Stimulated activated naive CD8-positive, alpha-beta T cell treated with anti-CD3 and anti-CD28 coated beads, Interleukin-15, amount 100 ng/mL, for 72 hours (primary cell): ENCODE measurements around the gene SNX20.

Experiments
- ATAC-seq: fragments of 150-1000 bp; cut with Tn5 transposase; 2 replicates; pipeline ENCODE4 v1.10.0; 2021; ENCODE audit warnings: mild to moderate bottlenecking, moderate library complexity
- DNase-seq, 2 donors: peaks; one replicate each; pipeline ENCODE4 v3.0.0; 2021 to 2022
- H3K27ac Mint-ChIP-seq, 2 donors: one replicate each; pipeline ENCODE4 v1.8.0; 2022; ENCODE audit warnings: mild to moderate bottlenecking in 2 of 2, mixed read lengths in 2 of 2, moderate library complexity in 2 of 2
- H3K27me3 Mint-ChIP-seq: one replicate; pipeline ENCODE4 v1.8.0; 2022; ENCODE audit warnings: mixed read lengths
- H3K4me1 Mint-ChIP-seq: one replicate; pipeline ENCODE4 v1.8.0; 2022; ENCODE audit warnings: mild to moderate bottlenecking, mixed read lengths
- H3K4me3 Mint-ChIP-seq, 2 donors: one replicate each; pipeline ENCODE4 v1.8.0; 2022; ENCODE audit warnings: mild to moderate bottlenecking in 2 of 2, mixed read lengths in 2 of 2, moderate library complexity in 1 of 2
- H3K9me3 Mint-ChIP-seq, 2 donors: one replicate each; pipeline ENCODE4 v1.8.0; 2022; ENCODE audit warnings: mixed read lengths in 2 of 2

The SNX20 gene

DNA sequence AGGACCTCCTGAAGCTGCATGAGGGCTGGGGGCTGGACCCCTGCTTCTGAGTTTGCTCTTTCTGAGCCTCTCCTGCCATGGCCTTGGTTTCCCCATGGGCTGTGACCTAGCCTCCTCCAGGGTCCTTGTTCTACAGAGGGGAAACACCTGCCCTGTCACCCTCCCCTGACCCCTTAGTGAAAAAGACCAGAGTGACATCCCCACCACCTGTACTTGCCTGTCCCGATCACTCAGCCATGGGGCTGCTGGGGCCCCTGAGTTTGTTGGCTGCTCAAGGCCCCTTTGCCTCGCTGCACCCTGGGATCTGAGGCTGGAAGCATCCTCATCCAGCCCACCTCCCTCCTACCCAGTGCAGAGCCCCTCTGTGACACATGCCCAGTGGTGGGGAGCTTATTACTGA, 13.1 kb upstream of the SNX20 start:
- peak overlapping the region; percentile 68 to 79 for H3K4me3 Mint-ChIP-seq
- no peak overlapping the region for H3K27ac Mint-ChIP-seq
- peaks cover 72% of the 10 kb centered on the region for H3K4me1 Mint-ChIP-seq
- peaks cover 26% of the 10 kb centered on the region for H3K27me3 Mint-ChIP-seq
- ATAC-seq: no peak
- no peak for DNase-seq
- H3K9me3 Mint-ChIP-seq: no peaks in the 10 kb centered on the region

DNA sequence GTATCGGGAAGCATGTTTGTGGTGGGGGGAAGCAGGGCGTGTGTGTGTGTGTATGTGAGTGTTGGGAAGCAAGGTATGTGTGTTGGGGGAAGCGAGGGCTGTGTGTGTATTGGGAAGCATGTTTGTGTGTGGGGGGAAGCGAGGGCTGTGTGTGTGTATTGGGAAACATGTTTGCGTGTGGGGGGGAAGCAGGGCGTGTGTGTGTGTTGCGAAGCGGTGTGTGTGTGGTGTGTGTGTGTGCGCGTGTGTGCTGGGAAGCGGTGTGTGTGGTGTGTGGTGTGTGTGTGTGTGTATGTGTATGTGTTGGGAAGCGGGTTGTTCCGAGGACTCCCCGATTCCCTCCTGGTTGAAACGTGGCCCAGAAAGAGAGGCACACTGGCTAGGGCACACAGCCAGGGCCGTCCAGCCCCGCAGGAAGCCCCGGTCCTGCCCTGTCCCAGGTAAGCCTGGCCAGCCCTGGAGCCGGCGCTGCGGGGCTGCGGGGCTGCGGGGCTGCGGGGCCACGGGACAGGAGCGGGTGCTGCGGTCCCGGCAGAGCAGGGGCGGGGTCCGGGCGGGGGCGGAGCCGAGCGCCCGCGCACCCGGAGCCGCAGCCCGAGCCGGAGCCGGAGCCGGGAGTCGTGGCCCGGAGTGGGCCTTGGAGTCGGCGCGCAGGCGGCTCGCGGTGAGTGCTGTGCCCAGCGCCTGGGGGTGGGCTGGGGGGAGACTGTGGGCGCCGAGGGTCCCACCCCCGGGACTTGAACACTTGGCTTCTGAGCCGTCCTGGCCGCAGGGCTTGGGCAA, 12.1 kb upstream of the SNX20 start, which contains the start of gene NOD2:
TSS of gene NOD2 (plus strand) at position 608 of the 783 bp plus-strand sequence. CDS start 5,890 bp downstream, outside the sequence.
- Mint-ChIP-seq H3K27me3 (peaks cover 26% of the 10 kb centered on the region), H3K27ac (peak within 1 kb of the TSS; percentile 8 to 38), H3K4me3 (peak within 1 kb of the TSS; percentile 68 to 79), H3K4me1 (peaks cover 67% of the 10 kb centered on the region), H3K9me3 (no peaks in the 10 kb centered on the region)
- DNase-seq (no peak), ATAC-seq (peak; percentile 61)

DNA sequence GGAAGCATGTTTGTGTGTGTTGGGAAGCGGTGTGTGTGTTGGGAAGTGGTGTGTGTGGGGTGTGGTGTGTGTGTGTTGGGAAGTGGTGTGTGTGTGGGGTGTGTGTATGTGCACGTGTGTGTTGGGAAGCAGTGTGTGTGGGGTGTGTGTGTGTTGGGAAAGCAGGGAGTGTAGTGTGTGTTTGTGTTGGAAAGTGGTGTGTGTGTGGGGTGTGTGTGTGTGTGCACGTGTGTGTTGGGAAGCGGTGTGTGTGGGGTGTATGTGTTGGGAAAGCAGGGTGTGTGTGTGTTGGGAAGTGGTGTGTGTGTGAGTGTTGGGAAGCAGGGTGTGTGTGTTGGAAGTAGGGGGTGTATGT, 11.5 kb upstream of the SNX20 start:
- Mint-ChIP-seq H3K4me1 (peaks cover 61% of the 10 kb centered on the region), H3K27me3 (peaks cover 26% of the 10 kb centered on the region), H3K9me3 (no peaks in the 10 kb centered on the region), H3K27ac (no peak overlapping the region), H3K4me3 (peak overlapping the region; percentile 64 to 65)
- ATAC-seq (no peak), DNase-seq (no peak)

DNA sequence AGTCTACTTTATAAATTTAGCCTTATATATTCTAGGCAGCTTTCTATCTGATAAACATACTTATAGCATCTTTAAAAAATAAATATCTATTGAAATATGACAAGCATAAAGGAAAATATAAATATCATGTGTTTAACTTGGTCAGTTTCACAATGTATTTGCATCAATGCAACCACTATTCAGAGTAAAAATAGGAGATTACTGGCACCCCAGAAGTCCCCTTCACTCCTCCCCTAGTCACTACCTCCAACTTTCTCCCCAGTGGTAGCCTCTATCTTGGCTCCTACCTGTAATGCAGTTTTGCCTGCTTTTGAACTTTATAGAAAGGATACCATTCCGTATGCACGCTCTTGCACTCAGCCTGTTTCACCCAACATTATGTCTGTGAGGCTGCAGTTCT, 9.1 kb upstream of the SNX20 start:
- H3K9me3 Mint-ChIP-seq: no peaks in the 10 kb centered on the region
- no peak overlapping the region for H3K4me3 Mint-ChIP-seq
- H3K4me1 Mint-ChIP-seq: peaks cover 45% of the 10 kb centered on the region
- peaks cover 26% of the 10 kb centered on the region for H3K27me3 Mint-ChIP-seq
- ATAC-seq: no peak
- DNase-seq: no peak
- no peak overlapping the region for H3K27ac Mint-ChIP-seq

DNA sequence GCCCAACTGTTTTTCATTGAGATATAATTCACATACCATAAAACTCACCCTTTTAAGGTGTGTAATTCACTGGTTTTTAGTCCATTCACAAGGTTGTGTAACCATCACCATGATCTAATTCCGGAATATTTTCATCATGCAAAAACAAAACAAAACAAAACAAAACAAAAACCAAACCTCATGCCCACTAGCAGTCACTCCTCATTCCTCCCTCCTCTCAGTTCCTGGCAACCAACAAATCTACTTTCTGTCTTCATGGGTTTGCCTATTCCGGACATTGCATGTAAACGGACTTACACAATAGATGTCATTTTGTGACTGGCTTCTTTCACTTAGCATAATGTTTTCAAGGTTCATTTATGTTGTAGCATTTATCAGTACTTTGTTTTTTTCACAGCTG, 7.8 kb upstream of the SNX20 start:
- H3K4me3 Mint-ChIP-seq: no peak overlapping the region
- ATAC-seq: no peak
- no peaks in the 10 kb centered on the region for H3K9me3 Mint-ChIP-seq
- peaks cover 13% of the 10 kb centered on the region for H3K27me3 Mint-ChIP-seq
- H3K4me1 Mint-ChIP-seq: peaks cover 45% of the 10 kb centered on the region
- H3K27ac Mint-ChIP-seq: no peak overlapping the region
- DNase-seq: no peak

DNA sequence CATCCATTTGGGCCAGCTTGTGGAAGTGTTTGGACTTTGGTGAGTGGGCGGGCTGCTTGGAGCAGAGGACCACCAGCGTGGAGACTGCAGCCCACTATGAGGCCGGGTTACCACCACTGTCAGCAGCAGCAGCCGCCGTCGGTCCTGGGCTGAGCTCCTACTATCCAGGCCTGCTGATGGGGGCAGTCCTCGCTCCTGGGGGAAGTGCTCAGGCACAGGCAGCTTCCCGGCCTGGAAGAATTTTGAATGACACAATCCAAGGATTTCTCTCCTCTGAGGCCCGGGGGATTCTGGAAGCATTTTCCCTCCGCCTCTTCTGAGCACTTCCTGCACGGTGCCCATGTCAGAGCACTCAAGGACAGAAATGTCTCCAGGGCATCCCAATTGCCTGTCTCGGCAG, 7.0 kb upstream of the SNX20 start:
- Mint-ChIP-seq H3K4me1 (peaks cover 48% of the 10 kb centered on the region), H3K9me3 (no peaks in the 10 kb centered on the region), H3K27ac (no peak overlapping the region), H3K27me3 (peaks cover 11% of the 10 kb centered on the region), H3K4me3 (no peak overlapping the region)
- no peak for DNase-seq
- ATAC-seq: no peak

DNA sequence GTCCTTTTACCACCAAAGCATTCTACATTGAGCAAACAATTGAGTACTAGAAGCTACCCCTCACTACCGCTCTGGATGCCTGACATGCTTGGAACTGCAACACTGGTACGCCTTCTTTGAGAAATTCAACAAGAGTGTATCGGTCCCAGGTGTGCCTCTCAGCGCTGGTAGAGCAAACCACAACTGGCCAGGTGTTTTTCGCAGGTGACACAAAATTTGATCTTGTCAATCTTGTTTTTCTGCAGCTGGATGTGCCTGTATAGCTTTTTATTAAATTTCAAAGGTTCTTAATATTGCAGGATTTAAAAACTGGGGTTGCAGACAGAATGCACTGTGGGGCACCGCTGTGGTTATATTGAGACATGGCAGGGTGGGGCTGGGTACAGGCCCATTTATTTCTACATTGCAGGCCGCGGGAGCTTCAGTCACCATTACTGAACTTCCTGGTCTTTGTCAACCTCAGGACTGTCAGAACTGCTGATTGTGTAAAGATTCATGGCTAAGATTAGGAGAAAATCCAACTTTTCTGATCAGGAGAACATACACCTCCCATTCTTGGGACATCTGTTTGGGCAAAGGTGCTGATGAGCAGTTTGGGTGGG, 4.5 kb upstream of the SNX20 start:
- no peak for DNase-seq
- no peak for ATAC-seq
- no peaks in the 10 kb centered on the region for H3K27me3 Mint-ChIP-seq
- H3K9me3 Mint-ChIP-seq: no peaks in the 10 kb centered on the region
- H3K4me1 Mint-ChIP-seq: peaks cover 57% of the 10 kb centered on the region
- peak overlapping the region; percentile 59 to 79 for H3K4me3 Mint-ChIP-seq
- H3K27ac Mint-ChIP-seq: peak overlapping the region; percentile 3 to 17

DNA sequence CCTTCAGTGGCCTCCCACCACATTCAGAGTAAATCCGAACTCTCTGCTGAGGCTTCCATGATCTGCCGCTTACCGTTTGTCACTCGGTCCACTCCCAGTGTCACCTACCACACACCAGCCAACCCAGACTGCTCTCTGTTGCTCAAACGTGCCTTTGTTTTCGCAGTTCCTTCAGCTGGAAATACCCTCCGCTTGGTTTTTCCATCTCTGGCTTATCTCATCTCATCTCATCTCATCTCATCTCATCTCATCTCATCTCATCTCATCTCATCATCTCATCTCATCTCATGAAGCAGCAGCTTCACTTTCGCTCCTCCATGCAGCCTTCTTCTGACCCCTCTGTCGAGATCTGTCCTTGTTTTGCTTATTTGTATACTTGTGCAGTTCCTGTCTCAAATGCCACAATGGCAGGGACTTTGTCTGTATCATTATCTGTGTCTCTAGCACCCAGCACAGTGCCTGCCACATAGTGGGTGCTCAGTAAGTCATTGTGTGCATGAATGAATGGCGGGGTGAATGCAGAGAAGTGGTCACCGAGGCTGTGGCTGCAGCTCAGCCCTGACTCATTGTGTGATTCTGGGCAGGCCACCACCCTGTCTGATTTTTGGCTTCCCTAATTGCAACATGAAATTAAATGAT, 3.8 kb upstream of the SNX20 start:
- ATAC-seq: peak; percentile 72
- DNase-seq: peak in 1 of 2 donors; percentile 65
- peak overlapping the region; percentile 59 to 79 for H3K4me3 Mint-ChIP-seq
- no peaks in the 10 kb centered on the region for H3K27me3 Mint-ChIP-seq
- peaks cover 63% of the 10 kb centered on the region for H3K4me1 Mint-ChIP-seq
- H3K27ac Mint-ChIP-seq: peak overlapping the region; percentile 3 to 89
- H3K9me3 Mint-ChIP-seq: no peaks in the 10 kb centered on the region

DNA sequence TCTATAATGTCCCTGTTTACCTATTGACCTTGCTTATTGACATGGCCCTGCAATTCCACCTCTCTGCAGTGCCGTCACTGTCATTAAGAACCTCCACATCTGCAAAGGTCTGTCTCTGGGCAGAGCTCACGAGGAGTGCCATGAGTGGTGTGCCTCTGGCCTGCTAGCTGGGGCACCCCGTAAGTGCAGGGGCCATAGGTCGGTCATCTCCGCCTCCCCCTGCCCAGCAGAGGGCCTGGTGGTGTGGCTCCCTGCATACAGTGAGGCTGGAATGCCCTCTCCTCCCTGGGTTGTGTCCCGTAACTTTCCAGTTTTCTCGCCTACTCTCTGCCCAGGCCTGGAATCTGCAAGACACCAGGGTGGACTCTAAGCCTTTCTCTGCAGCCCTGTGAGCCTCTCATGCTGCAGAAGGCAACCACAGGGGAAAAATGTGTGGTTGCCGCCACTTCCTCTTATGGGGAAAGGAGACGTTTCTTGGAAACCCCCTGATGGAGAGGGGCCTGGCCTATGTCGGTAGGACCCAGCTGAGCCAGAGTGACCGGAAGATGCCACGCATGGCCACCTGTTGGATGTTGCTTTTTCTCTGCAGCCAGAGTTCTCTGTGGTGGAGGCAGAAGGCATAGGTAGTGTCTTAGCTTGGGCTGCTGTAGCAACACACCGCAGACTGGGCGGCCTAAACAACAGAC, 2.7 kb upstream of the SNX20 start:
- ATAC-seq (peak; percentile 70), DNase-seq (peak; percentile 50 to 76)
- no peaks in the 10 kb centered on the region for H3K27me3 Mint-ChIP-seq
- H3K27ac Mint-ChIP-seq: peak overlapping the region; percentile 0 to 89
- peaks cover 66% of the 10 kb centered on the region for H3K4me1 Mint-ChIP-seq
- H3K9me3 Mint-ChIP-seq: no peaks in the 10 kb centered on the region
- peak overlapping the region; percentile 59 to 79 for H3K4me3 Mint-ChIP-seq

DNA sequence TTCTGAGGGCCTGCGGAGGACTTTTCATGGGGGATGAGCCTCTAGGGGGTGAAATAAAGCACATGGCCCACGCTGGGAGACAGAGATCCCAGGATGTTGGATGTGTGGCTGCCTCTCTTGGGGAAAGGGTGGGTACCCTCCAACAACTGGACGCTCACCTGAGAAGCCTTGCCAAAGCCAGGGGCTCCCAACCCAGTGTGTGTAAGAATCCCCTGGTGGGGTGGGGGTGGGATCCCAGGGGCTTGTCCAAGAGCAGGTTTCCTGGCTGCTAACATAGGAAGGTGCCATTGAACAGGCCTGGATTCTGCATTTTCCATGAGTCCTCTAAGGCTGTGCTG, 587 bp downstream of the SNX20 start:
- DNase-seq: no peak
- Mint-ChIP-seq H3K27me3 (no peaks in the 10 kb centered on the region), H3K9me3 (no peaks in the 10 kb centered on the region), H3K4me3 (peak overlapping the region; percentile 89 to 90), H3K4me1 (peaks cover 87% of the 10 kb centered on the region), H3K27ac (peak overlapping the region; percentile 72 to 97)
- no peak for ATAC-seq

DNA sequence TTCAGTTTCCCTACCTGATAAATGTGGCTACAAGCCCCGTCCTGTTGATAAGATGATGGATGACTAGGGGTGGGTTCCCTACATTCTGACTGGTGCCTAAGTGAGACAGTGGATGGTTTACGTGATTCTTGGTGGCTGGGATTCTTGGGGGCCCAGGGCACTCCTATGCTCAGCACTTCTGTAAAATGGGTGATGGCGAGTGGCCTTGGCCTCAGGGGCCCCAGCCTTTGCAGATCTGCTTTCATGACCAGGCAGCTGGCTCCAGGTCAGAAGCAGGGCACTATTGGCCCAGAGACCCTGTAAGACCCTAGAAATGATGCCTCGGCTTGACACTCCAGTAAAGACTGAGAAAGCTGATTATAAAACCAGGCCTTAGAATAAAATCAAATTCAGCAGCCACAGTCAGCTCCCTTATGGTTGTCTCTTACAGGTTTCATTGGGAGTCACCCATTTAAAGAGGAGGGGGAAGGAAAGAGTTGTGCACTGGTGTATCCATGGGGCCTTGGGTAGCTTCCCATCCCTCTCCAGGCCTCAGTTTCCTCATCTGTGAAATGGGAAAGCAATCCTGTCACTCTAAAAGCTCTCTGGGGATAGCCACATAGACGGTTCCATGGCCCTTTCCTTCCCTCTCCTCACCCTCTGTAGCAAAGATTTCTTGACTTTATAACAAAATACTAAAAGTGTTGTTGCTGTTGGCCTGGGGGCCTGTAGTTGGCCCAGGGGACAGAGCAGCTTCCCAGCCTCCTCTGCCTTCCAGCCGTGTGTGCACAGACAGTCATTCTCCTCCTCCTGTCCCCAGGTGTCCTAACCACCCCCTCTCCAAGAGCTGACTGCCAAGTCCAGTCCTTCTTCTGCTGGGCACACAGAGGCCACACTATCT, 1.2 kb downstream of the SNX20 start:
- ATAC-seq (no peak), DNase-seq (no peak)
- no peaks in the 10 kb centered on the region for H3K9me3 Mint-ChIP-seq
- H3K4me3 Mint-ChIP-seq: peak overlapping the region; percentile 89 to 90
- H3K27me3 Mint-ChIP-seq: no peaks in the 10 kb centered on the region
- H3K4me1 Mint-ChIP-seq: peaks cover 81% of the 10 kb centered on the region
- H3K27ac Mint-ChIP-seq: peak overlapping the region; percentile 72 to 97

DNA sequence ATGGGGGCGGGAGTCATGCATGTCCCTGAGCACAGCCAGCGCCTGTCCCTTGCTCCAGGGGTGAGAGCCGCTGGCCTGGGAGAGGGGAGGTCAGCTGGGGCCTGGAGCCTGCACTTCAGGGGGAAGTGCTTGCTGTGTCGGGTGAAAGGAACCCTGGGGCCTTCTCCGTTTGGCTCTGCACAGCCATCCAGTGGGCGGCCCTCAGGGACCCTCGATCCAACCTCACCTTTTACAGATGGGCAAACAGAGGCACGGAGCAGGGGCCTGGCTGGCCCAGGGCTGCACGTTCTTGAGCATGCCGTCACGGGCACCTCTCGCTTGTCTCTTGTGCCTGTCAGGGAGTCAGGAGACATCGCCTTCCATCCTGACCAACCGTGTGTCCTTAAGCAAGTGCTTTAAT, 1.8 kb downstream of the SNX20 start:
- H3K27me3 Mint-ChIP-seq: no peaks in the 10 kb centered on the region
- DNase-seq (no peak), ATAC-seq (no peak)
- H3K27ac Mint-ChIP-seq: peak overlapping the region in 1 of 2 donors; percentile 97
- peaks cover 75% of the 10 kb centered on the region for H3K4me1 Mint-ChIP-seq
- peak overlapping the region in 1 of 2 donors; percentile 90 for H3K4me3 Mint-ChIP-seq
- no peaks in the 10 kb centered on the region for H3K9me3 Mint-ChIP-seq

DNA sequence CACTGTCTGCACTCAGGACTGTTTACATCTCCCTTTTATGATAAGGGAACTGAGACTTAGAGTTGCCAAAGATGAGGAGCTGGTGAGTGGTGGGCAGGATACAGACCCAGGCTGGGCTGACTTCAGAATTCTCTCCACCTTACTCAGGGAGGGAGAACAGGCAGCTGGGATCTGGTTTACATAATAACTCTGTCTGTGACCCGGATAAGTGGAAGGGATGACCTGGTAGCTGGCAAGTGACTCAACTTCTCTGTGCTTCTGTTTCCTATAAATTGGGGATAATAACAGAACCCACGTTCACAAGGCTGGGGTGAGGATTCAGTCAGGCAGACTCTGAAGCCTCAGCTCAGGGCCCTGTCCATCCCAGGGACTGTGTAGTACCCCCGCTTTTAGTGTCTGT, 2.6 kb downstream of the SNX20 start:
- Mint-ChIP-seq H3K4me3 (peak overlapping the region; percentile 48 to 62), H3K9me3 (no peaks in the 10 kb centered on the region), H3K27ac (peak overlapping the region in 1 of 2 donors; percentile 65), H3K4me1 (peaks cover 67% of the 10 kb centered on the region), H3K27me3 (no peaks in the 10 kb centered on the region)
- ATAC-seq (no peak), DNase-seq (no peak)

DNA sequence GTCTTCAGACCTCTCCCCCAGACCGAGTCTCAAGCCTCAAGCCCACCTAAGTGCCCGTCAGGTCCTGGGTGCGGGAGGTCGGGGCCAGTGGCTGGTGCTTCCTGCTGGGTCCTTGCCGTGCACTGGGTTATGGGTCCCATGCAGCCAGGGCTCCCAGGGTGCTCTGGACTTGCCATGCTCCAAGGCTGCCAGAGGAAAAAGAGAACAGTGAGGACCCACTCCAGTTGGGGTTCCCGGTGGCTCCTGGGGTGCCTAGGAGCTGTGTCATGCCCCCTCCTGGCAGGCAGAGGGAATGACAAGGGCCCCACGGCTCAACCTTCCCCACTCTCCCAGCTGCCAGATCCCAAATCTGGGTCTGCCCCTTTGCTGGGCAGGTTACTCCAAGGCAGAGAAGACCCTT, 3.8 kb downstream of the SNX20 start:
- H3K4me3 Mint-ChIP-seq: no peak overlapping the region
- DNase-seq: no peak
- ATAC-seq: no peak
- H3K27ac Mint-ChIP-seq: no peak overlapping the region
- H3K27me3 Mint-ChIP-seq: no peaks in the 10 kb centered on the region
- peaks cover 56% of the 10 kb centered on the region for H3K4me1 Mint-ChIP-seq
- peaks cover 8 to 10% of the 10 kb centered on the region in 2 donors for H3K9me3 Mint-ChIP-seq

DNA sequence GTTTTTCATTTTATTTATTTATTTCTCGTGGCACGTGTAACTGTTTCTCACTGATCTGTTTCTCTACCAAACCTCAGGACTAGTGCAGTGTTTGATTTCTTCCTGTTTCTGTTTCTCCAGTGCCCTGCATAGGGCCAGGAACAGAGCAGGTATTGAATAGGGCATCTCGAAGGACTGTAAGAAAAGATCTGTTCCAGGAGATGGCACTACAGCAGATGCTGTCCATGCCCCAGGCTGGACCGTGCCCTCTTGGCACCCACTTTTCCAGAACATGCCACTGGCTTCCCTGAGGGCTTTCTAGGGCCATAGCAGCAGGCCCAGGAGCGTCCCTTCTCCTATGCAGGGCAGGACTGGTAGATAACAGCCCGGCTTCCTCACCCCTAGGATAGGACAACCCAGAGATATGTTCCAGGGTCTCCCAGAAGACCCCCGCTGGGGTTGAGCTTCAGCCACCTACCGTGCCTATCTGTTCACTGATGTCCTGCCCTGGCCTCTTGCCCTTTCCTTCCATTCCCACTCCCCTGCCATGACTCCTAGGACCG, 4.4 kb downstream of the SNX20 start:
- H3K27me3 Mint-ChIP-seq: no peaks in the 10 kb centered on the region
- peaks cover 14 to 16% of the 10 kb centered on the region in 2 donors for H3K9me3 Mint-ChIP-seq
- ATAC-seq (no peak), DNase-seq (no peak)
- no peak overlapping the region for H3K4me3 Mint-ChIP-seq
- peaks cover 50% of the 10 kb centered on the region for H3K4me1 Mint-ChIP-seq
- H3K27ac Mint-ChIP-seq: peak overlapping the region in 1 of 2 donors; percentile 58
